Medulla oblongata (tissue), 1 donor: ENCODE measurements around the gene WDR54.
"Not testable (repeated sequence)": the region's sequence is repeated elsewhere in the genome, so short reads cannot be mapped to it uniquely, and the experiment has no call there.

Experiments used
- DNase-seq: peaks from one replicate; pipeline ENCODE4 v3.0.0-alpha.2; 2015; ENCODE audit errors: extremely low spot score

The WDR54 gene

GRCh38 chr2:74429487-74430451 is 8.2 kb downstream of the WDR54 start:
- DNase-seq: no peak

- DNase-seq: no peak
Measured at GRCh38 chr2:74430502-74430901, 9.0 kb downstream of the WDR54 start.

- no peak for DNase-seq
Measured at GRCh38 chr2:74436111-74436805, 14.7 kb downstream of the WDR54 start.

- no peak for DNase-seq
Measured at GRCh38 chr2:74436848-74437695, 15.5 kb downstream of the WDR54 start.

- DNase-seq: no peak
Measured at GRCh38 chr2:74438248-74438647, 16.7 kb downstream of the WDR54 start.

GRCh38 chr2:74439373-74439772 is 17.8 kb downstream of the WDR54 start:
- DNase-seq: peak; percentile 26

- DNase-seq: peak; percentile 95
Measured at GRCh38 chr2:74439803-74440377, 18.4 kb downstream of the WDR54 start.

GRCh38 chr2:74440378-74441169 is 19.0 kb downstream of the WDR54 start:
- DNase-seq: peak; percentile 91

GRCh38 chr2:74441170-74441689 is 19.7 kb downstream of the WDR54 start:
- DNase-seq: no peak

- no peak for DNase-seq
Measured at GRCh38 chr2:74441690-74442482, 20.4 kb downstream of the WDR54 start, which contains the start of gene RTKN. Gene RTKN (minus strand): TSS chr2:74441937. CDS start chr2:74441816, 121 bp downstream.

GRCh38 chr2:74442483-74443297 is 21.2 kb downstream of the WDR54 start:
- DNase-seq: not testable (repeated sequence)

GRCh38 chr2:74444498-74445318 is 23.2 kb downstream of the WDR54 start:
- no peak for DNase-seq

- no peak for DNase-seq
Measured at GRCh38 chr2:74447230-74447999, 25.9 kb downstream of the WDR54 start.

- DNase-seq: no peak
Measured at GRCh38 chr2:74448771-74449170, 27.2 kb downstream of the WDR54 start.

- no peak for DNase-seq
Measured at GRCh38 chr2:74450570-74451190, 29.1 kb downstream of the WDR54 start.
